Measurements from ENCODE around the gene TMEM43.

Gene TMEM43

GRCh38 chr3:14122301-14122700, 2.6 kb upstream of the TMEM43 start:
- DNase-seq = no peak

GRCh38 chr3:14123308-14124222, 1.3 kb upstream of the TMEM43 start:
- peak; percentile 30 for DNase-seq

GRCh38 chr3:14124223-14124614, 633 bp upstream of the TMEM43 start:
- no peak for DNase-seq

GRCh38 chr3:14125193-14126016, 553 bp downstream of the TMEM43 start:
- no peak for DNase-seq

- peak; percentile 28 for DNase-seq
Measured at GRCh38 chr3:14126017-14126886, 1.4 kb downstream of the TMEM43 start.

- DNase-seq = no peak
Measured at GRCh38 chr3:14126887-14127505, 2.1 kb downstream of the TMEM43 start.

- DNase-seq = peak; percentile 23
Measured at GRCh38 chr3:14127516-14128161, 2.8 kb downstream of the TMEM43 start.

- no peak for DNase-seq
Measured at GRCh38 chr3:14128724-14129123, 3.9 kb downstream of the TMEM43 start.

- DNase-seq = no peak
Measured at GRCh38 chr3:14129296-14129695, 4.4 kb downstream of the TMEM43 start.

- no peak for DNase-seq
Measured at GRCh38 chr3:14130230-14130629, 5.4 kb downstream of the TMEM43 start.

GRCh38 chr3:14130707-14131106, 5.9 kb downstream of the TMEM43 start:
- DNase-seq = no peak

- peak; percentile 34 for DNase-seq
Measured at GRCh38 chr3:14131134-14131533, 6.3 kb downstream of the TMEM43 start.

GRCh38 chr3:14132120-14132519, 7.3 kb downstream of the TMEM43 start:
- DNase-seq = no peak

GRCh38 chr3:14132689-14133088, 7.8 kb downstream of the TMEM43 start:
- DNase-seq = no peak

GRCh38 chr3:14133188-14133800, 8.4 kb downstream of the TMEM43 start:
- DNase-seq = no peak

GRCh38 chr3:14133876-14134275, 9.0 kb downstream of the TMEM43 start:
- no peak for DNase-seq

GRCh38 chr3:14134291-14134690, 9.4 kb downstream of the TMEM43 start:
- DNase-seq = no peak

- DNase-seq = no peak
Measured at GRCh38 chr3:14135581-14135980, 10.7 kb downstream of the TMEM43 start.

GRCh38 chr3:14137004-14137403, 12.2 kb downstream of the TMEM43 start:
- no peak for DNase-seq

- no peak for DNase-seq
Measured at GRCh38 chr3:14137445-14137844, 12.6 kb downstream of the TMEM43 start.

GRCh38 chr3:14138109-14138877, 13.4 kb downstream of the TMEM43 start:
- DNase-seq = peak; percentile 40

All from right forelimb (tissue), 1 donor.